ENCODE results near the gene MRPL44.
A peak's percentile ranks its signal among the peaks of the same experiment; 100 is the strongest.

MRPL44 gene

GRCh38 chr2:223993634-223994232 lies 36.5 kb downstream of the MRPL44 start:
- H3K4me3 ChIP-seq (replicated peaks; ENCODE audit: low read depth, low read length), result no peak overlapping the region
- DNase-seq (ENCODE audit: low read depth), result peak; percentile 91
- TF ChIP-seq CTCF (IDR thresholded peaks at IDR 0.05; ENCODE audit: low read length, missing control alignments), result peak; percentile 89

- no peak for TF ChIP-seq CTCF (IDR thresholded peaks at IDR 0.05; ENCODE audit: low read length, missing control alignments)
- DNase-seq (ENCODE audit: low read depth), result no peak
- no peak overlapping the region for H3K4me3 ChIP-seq (replicated peaks; ENCODE audit: low read depth, low read length)
Observed at GRCh38 chr2:223994562-223995162, 37.4 kb downstream of the MRPL44 start.

DNA sequence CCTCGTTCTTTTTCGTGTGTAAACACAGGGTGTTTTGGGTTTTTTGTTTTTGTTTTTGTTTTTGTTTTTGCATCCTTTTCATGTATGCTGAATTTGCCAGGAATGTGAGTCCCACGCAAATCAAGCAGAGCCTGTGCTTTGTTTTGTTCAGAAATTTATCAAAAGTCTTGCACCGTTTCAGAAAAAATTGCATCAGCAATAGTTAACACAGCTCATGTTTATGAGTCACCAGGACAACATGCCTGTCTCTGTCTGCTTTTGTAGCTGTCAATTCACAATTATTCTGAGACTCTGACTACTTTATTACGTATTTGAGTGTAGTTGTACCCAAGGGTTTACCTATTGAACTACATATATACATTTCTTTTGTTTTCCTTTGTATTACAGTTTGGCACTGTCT lies 38.3 kb downstream of the MRPL44 start:
- TF ChIP-seq CTCF (IDR thresholded peaks at IDR 0.05; ENCODE audit: low read length, missing control alignments), result no peak
- H3K4me3 ChIP-seq (replicated peaks; ENCODE audit: low read depth, low read length), result no peak overlapping the region
- DNase-seq (ENCODE audit: low read depth), result peak; percentile 62

- DNase-seq (ENCODE audit: low read depth), result no peak
- no peak for TF ChIP-seq CTCF (IDR thresholded peaks at IDR 0.05; ENCODE audit: low read length, missing control alignments)
- H3K4me3 ChIP-seq (replicated peaks; ENCODE audit: low read depth, low read length), result no peak overlapping the region
Observed at GRCh38 chr2:223996391-223996790, 39.1 kb downstream of the MRPL44 start.

GRCh38 chr2:223997938-223998337 lies 40.7 kb downstream of the MRPL44 start:
- DNase-seq (ENCODE audit: low read depth), result no peak

DNA sequence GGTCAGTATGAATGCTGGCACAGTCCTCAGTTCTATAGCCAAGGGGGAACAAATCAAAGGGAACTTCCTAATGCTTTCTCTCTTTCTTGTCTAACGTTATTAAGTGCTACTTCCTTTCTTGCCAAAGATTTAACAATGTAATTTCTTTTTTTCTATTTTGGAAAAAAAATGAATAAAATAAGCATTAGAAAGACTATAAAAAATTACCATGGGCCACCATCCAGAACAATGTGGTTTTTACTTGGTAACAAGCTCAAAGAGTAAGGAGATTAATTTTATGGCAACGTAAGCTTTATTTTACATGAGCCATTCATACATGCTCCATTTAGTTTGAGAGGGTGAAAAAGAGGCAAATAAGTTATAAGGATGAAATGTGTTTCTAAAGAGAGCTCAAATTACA lies 41.7 kb downstream of the MRPL44 start:
- no peak for DNase-seq (ENCODE audit: low read depth)

More at GRCh38 chr2:223997938-223998337, 40.7 kb downstream of the MRPL44 start:
- H3K4me3 ChIP-seq (replicated peaks; ENCODE audit: low read depth, low read length), result no peak overlapping the region
- TF ChIP-seq CTCF (IDR thresholded peaks at IDR 0.05; ENCODE audit: low read length, missing control alignments), result no peak

More for the DNA sequence above, 41.7 kb downstream of the MRPL44 start:
- no peak for TF ChIP-seq CTCF (IDR thresholded peaks at IDR 0.05; ENCODE audit: low read length, missing control alignments)
- H3K4me3 ChIP-seq (replicated peaks; ENCODE audit: low read depth, low read length), result no peak overlapping the region

All from fibroblast of pulmonary artery (primary cell).